Dedifferentiated amniotic fluid mesenchymal stem cell (primary cell): ENCODE results near the gene RIBC2.
"Not testable (repeated sequence)": the region's sequence is repeated elsewhere in the genome, so short reads cannot be mapped to it uniquely, and the experiment has no call there.

Source experiments
- DNase-seq: peaks from one replicate; pipeline ENCODE4 v3.0.0-alpha.2; 2016; ENCODE audit errors: extremely low spot score

RIBC2 gene

DNA sequence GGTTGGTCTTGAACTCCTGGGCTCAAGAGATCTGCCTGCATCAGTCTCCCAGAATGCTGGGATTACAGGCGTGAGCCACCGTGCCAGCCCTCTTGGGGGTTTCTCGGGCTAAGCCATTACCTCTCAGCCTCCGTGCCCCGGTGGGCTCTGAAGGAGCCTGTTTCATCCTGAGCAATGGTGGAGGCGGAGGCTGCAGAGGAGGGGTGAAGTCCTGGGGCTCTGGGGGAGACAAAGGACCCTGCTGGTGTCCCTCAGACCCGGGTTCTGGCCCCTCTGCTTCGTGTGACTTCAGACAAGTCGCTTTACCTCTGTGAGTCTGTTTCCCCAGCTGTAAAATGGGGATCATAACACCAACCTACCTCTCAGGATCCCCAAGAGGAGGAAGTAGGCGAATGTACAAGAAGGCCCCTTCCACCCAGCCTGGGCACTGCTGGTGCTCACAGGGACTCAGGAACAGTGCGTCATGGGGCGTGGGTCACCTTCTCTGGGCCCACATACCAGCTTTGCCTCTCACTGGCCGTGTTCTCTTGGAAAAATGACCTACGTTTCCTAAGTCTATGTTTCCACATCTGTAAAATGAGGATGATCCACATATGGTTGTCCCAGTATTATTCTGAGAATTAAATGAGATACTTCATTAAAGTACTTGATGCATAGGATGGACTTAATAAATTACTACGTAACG is 36.8 kb downstream of the RIBC2 start:
- no peak for DNase-seq

DNA sequence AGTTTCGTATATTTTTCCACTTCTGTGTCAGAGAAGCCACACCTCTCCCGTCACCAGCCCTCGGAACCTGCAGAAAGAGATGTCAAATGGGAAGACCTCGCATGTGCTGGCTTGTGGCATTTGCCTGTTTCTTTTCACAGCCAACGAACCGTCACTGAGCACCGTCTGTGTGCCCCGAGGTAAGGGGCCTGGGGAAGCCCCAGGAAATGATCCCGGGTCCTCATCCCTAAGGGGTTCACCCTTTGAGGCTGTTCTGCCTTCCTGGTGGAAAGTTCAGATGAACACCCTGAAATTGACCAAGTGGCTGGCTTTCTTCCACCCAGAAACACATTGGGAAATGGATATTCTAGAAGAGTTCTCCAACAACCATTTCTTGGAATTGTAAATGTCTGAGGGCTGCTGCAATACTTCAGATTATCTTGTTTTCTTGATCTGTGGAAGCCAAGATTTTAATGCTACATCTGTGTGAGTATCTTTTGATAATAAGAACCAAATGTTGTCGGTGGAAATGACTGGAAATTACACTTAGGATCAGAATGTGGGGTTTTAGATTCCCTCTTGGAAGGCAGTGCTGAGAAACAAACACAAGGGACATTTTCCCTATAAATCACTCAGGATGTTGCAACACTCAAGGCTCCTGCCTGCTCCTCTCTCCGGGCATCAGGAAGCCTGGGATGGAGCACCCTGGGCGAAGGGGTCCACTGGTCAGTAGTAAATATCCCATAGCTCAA is 37.6 kb downstream of the RIBC2 start:
- peak; percentile 94 for DNase-seq

DNA sequence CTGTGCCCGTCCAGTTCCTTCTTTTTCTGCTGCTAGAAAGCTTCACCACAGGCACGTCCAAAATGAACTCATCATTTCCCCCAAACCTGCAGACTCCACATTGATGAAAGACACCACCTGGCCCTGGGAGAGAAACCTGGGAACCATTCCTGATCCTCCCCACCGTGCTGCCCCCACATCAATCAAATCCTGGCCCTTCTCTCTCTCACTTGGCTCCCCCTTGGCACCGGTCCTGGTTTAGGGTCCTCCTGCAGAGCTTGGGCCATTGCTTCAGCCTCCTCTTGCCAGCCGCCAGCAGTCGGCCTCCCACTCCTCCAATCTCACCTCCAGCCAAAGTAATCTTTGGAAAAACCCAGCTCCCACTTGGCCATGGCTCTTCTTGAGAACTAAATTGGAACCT is 38.5 kb downstream of the RIBC2 start:
- DNase-seq, result no peak

DNA sequence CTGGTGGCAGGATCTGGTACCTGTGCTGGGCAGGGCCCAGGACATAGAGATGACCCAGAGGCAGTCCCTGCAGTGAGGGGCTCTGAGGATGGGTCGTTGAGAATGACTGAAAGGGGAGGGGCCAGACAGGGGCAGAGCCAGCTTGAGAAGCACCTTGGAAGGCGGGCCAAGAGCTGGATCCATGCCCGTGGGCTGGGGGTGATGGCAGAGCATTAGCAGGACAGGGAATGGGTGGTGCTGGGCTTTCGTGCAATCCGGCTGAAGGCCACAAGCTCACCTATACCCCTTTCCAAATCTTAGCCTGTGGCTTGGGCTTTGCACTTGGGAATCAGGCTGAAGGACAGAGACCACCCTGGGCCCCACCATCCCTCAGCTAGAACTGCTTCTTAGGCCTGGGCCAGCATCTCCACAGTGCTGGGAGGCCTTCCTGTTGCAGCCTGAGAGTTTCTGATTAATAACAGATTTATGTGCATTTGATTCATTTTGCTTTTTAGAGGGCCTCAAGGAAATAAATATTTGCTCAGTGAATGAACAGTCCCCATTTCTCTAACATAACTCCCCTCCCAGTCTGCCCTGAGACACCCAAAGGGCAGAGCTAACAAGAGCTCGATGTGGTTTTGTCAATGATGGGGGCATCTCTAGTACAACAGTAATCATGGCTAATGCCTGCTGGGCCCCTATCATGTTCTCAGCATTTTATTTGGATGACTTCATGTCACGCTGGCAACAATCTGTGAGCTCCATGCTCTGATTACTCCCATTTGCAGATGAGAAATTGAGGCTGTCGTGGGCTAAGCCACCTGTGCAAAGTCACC is 39.3 kb downstream of the RIBC2 start:
- peak; percentile 58 for DNase-seq

DNA sequence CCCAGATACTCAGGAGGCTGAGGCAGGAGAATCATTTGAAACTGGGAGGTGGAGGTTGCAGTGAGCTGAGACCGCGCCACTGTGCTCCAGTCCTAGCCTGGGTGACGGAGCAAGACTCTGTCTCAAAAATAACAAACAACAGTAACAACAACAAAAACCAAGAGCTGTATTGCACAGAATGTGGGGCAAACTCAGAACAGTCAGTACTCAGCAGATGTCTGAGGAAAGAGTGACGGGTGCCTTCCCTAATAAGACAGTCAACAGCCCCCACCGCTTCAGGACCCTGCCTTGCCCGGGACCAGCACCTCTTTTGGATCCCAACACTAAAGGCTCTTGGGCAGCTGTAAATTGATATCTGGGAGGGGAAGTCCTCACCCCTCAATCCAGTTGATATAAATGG is 40.3 kb downstream of the RIBC2 start:
- no peak for DNase-seq

DNA sequence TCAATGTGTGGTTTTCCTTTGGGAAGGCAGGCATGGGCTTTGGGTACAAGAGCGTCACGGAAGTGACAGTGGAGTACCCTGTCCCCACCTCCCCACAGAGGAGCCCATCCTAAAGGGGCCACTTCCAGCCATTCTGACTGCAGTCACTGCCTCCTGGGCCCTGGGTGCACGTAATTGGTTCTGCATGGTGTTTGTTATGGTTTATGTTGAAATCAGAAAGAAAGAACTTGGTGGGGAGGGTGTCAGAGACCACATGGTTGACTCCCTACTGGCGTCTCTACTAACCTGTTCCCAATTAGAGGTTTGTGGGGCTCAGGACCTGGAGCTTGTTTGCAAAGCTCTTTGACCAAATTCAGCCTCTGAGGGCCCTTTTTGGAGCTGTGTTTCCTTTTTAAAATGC is 40.8 kb downstream of the RIBC2 start:
- peak; percentile 67 for DNase-seq

DNA sequence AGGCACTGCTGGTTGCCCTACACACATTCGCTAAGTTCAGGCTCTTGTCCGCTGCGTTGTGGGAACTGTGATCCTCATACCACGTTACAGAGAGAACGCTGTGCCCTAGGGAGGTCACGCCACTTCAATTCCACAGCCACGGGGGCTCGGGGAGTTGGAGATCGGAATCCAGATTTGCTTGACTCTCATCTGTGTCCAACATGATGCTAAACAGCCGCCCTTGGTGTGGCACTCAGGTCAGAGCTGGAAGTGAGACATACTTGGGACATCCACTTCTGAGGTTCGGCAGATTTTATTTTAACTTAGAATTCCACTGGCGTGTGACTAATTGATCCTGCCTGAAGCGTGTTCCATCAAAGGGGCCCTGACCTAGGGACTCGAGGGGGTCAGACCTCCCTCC is 41.7 kb downstream of the RIBC2 start:
- no peak for DNase-seq

DNA sequence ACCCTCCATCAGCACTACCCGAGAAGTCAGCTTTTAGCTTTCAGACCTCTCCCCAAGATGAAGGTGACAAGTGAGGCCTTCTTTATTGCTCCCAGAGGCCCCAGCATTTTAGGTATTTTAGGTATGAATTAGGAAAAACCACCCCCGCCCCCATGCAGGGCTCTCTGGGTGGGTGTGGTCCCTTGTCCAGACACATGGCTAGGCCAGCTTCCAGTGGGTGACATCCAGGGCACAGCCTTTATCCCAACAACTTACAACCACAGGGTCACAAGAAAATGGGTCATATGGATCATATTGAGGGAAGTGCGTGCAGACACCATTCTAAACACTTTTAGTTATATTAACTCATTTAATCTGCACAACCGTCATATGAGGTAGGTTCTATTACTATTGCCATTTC is 42.1 kb downstream of the RIBC2 start:
- DNase-seq, result no peak

DNA sequence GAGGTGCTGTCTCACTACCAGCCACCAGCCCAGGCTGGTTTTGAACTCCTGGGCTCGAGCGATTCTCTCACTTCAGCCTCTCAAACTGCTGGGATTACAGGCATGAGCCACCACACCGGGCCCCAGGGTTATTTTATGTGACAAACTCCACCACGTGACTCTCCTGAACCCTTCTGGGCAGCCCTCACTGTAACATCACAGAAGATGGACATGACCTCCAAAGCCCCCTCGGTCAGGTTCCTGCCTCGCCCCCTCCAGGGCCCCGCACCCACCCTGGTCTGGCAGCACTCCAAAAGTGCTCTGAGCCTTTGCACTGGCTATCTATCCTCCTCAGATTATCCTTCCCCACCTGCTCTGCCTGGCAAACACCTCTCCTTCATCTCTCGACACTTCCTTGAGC is 43.3 kb downstream of the RIBC2 start:
- DNase-seq, result no peak

DNA sequence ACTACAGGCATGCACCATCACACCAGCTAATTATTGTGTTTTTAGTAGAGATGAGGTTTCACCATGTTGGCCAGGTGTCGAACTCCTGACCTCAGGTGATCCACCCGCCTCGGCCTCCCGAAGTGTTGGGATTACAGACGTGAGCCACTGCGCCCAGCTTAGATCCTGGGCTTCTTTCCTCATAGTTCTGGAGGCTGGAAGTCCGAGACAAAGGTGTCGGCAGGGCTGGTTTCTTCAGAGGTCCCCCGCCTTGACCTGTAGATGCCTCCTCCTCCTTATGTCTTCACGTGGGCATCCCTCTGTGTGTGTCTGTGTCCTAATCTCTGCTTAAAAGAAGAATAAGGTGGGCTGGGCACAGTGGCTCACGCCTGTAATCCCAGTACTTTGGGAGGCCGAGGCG is 45.0 kb downstream of the RIBC2 start:
- DNase-seq, result no peak

DNA sequence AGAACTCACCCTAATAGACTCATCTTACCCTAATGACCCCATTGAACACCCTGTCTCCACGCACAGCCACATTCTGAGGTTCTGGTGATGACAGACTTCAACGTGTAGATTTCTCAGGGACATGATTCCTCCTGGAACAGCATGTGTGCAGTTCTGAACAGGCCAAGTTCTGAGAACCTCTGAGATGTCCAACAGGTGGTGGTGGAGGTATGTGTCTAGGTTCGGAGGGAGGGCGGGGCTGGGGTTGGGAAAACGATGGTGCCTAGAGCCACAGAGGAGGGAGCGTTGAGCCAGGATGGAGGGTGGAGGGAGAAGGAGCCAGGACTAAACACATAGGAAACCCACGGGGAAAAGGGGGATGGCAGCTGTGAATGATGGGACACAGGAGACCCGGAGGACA is 45.7 kb downstream of the RIBC2 start:
- DNase-seq, result no peak

DNA sequence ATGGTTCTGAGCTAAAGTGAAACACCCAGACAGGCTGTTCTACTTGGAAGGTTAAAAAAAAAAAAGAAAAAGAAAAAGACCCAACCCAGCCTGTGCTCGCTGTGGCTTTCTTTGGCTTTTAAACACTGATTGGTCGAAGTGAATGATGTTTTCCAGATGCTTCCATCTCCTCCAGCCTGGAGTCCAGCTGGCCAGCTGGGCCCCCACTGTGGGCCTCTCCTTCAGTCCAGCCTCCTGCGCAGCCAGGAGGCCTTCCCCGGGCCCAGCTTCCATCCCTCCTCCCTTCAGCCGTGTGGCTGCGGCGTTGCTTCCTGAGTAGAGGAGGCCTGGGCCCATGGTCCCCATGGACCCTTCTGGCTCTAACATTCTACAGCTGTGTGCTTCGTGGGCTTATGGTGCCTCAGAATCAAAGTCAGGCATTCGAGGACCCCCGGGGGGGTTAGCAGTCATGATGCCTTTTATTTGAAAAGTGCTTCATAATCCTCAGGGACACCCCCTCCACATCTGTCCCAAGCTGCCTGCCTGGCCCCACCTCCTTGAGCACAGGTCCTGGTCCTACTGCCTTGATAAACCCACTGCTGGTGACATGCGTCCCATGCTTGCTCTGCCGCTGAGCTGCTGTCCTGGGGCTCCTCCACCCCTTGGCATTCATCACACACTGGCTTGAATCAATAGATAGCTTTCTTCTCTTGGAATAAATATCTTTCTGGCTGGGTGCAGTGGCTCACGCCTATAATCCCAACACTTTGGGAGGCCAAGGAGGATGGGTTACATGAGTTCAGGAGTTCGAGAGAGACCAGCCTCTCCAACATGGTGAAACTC is 47.0 kb downstream of the RIBC2 start:
- no peak for DNase-seq

DNA sequence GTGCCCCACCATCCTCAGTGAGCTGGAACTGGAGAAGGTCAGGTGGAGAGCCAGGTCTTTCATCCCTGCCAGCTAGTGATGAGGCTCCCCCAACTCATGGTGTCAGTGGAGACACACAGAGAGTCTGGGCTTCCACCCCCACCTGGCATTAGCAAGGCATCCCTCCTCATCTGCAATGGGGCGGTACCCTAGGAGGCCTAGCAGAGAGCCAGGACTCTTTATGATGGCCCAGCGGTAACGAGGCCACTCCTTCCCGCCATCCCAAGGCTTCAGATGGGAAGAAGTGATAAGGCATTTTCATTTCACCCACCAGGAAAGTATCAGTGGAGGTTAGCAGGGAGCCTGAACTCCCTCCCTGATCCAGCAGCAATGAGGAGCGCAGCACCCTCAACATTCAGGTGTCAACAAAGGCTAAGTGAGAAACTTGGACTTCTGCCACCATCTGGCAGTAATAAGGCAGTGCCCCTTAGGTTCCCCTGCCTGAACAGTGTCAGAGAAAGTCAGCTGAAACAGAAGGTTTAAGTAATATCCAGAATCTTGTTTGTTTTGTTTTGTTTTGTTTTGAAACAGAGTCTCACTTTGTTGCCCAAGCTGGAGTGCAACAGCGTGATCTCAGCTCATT is 48.7 kb downstream of the RIBC2 start:
- DNase-seq, result no peak

DNA sequence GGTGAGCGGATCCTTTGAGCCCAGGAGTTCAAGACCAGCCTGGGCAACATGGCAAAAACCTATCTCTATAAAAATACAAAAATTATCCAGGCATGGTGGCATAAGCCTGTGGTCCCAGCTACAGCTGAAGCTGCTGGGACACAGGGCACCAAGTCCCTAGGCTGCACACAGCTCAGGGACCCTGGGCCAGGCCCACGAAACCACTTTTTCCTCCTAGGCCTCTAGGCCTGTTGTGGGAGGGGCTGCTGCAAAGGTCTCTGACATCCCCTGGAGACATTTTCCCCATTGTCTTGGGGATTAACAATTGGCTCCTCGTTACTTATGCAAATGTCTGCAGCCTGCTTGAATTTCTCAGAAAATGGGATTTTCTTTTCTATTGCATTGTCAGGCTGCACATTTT is 50.2 kb downstream of the RIBC2 start:
- DNase-seq, result not testable (repeated sequence)

DNA sequence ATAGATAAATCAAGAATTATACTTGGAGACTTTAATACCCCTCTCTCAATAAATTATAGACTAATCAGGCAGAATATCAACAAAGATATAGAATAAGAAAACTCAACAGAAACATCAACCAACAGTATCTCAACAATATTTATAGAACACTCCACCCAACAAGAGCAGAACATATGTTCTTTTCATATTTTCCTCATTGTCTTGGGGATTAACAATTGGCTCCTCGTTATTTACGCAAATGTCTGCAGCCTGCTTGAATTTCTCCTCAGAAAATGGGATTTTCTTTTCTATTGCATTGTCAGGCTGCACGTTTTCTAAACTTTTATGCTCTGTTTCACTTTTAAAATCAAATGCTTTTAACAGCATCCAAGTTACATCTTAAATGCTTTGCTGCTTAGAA is 52.1 kb downstream of the RIBC2 start:
- no peak for DNase-seq

DNA sequence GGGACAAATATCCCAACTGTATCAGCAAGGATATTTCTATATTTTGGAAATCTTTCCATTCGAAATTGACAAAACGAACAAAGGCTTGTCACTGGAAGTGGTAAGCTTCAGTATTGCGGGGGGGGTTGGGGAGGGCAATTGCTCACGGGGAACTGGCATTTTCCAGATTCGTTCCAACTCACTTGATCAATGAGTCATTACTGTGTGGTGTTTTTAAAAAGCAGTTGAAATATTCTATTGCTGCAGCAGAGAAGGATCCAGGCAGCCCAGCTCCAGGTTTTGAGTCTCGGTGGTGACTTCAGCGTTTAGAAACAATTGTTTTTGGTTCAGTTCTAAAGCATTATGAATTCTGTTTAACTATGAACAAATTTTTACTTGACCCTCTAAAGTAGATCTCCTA is 55.4 kb downstream of the RIBC2 start:
- peak; percentile 81 for DNase-seq

DNA sequence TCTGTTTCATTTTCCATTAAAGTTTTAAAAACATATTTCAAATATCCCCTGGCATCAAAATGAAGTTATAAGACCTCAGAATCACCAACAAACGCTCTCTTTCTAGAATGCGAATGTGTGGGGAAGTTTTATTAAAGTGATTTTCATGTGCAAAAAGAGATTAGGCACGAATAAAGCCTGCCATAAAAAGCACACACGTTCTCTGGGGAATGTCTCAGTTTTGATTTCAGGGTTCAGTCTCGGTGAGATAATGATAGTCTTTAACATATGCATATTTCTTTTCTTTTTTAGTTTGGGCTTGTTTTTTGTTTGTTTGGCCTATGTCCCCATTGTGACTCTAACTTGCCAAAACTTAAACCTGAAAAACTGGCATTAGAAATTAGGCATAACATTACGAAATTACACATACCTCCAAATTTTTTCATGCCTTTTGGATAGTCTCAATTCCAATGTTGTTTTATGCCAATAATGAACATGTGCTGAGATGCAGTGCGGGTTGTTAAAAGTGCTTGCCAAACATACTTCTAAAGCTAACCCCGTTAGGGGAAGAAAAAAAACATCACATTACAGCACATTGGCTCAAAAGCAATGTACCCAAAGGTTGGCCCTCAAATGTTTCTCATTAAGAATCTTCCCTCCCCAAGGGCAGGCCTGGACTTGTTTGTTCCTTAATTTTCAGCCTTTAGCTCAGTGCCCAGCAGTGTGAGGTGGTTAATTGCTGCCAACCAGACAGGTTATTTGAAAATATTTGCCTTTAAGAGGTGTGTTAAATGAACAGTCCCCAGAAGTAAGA is 56.0 kb downstream of the RIBC2 start:
- DNase-seq, result peak; percentile 69

DNA sequence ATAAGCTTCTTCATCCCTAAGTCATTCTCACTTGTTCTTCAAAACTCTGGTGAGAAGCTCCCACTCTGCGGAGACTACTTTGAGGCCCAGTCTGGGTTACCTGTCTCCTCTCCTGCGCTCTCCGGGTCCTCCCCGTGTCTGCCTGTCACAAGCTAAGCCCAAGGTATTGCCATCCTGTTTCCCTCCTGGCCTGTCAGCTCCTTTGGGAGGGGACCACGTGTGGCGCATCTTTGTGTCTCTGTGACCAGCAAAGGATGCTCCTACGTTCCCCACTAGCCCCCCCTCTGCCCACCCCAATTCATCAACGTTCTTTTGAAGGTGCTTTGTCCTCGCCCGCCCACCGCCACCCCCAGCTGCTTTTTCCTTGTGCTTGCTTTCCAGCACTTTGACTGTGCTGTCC is 57.4 kb downstream of the RIBC2 start:
- no peak for DNase-seq

DNA sequence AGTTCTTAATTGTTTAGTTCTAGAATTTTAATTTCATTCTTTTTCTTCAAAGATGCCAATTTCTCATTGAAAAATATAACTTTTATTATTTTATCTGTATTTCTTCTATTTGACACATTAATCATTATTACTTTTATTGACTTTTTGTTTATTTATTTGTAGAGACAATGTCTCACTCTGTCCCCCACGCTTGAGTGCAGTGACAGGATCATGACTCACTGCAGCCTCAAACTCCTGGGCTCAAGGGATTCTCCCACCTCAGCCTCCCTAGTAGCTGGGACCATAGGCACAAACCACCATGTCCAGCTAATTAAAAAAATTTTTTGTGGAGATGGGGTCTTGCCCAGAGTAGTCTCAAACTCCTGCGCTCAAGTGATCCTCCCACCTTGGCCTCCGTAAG is 58.9 kb downstream of the RIBC2 start:
- DNase-seq, result no peak

DNA sequence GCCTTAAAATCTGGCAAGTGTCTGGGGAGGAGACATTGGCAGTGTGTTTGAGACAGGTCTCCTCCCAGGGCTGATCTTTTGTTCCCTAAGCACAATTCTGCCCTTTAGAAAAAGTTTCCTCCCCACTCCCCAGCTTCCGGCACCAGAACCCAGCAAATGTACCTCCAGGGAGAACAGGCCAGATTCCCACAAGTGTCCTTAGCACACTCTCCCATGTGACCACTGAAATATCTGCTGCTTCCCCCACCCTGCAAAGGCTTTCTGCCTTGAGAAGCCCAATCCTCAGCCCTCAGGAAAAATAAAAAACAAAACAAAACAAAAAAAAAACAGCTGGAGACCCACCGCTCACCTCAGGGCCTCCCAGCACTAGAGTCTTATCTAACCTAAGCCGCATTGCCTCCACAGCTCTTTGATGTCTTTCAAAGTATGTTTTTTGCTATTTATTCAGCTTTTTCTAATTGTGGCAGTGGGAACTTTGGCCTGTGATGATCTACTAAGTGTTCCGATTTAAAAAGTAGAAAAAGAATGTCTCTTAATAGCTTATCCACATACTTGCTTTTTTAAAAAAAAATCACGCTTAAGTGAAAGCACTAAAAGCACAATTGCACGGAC is 60.2 kb downstream of the RIBC2 start:
- DNase-seq, result no peak
